GM18507 (cell line): ENCODE measurements around the gene ADGRG6.
"Not testable (repeated sequence)": the region's sequence is repeated elsewhere in the genome, so short reads cannot be mapped to it uniquely, and the experiment has no call there.

Experiments used
- DNase-seq: peaks from one replicate; pipeline ENCODE4 v3.0.0; 2011; ENCODE audit warnings: low read depth; ENCODE audit not compliant: insufficient read length; ENCODE audit errors: extremely low spot score
- FAIRE-seq: peaks from 2 replicates; lab custom pipeline; 2011; peaks lifted over from hg19 to GRCh38; lab: Jason Lieb, UNC

Gene ADGRG6

GRCh38 chr6:142301651-142302391, at the start of gene ADGRG6:
Gene ADGRG6, plus strand, starts transcription at chr6:142302007. Its CDS starts 323 bp downstream, at chr6:142302330.
- no peak for FAIRE-seq

GRCh38 chr6:142254513-142254912, 47.3 kb upstream of the ADGRG6 start:
- FAIRE-seq (no peak), DNase-seq (no peak)

More at GRCh38 chr6:142301651-142302391, at the start of gene ADGRG6:
- DNase-seq: no peak

- no peak for FAIRE-seq
- DNase-seq: no peak
These were observed 46.0 kb upstream of the ADGRG6 start for GRCh38 chr6:142255785-142256184.

GRCh38 chr6:142258305-142258704, 43.5 kb upstream of the ADGRG6 start:
- FAIRE-seq: no peak
- no peak for DNase-seq

GRCh38 chr6:142258757-142259156, 43.0 kb upstream of the ADGRG6 start:
- no peak for FAIRE-seq
- no peak for DNase-seq

GRCh38 chr6:142260748-142261147, 41.1 kb upstream of the ADGRG6 start:
- FAIRE-seq (no peak), DNase-seq (no peak)

GRCh38 chr6:142262231-142262630, 39.6 kb upstream of the ADGRG6 start:
- FAIRE-seq (no peak), DNase-seq (no peak)

- FAIRE-seq (no peak), DNase-seq (no peak)
These were observed 36.3 kb upstream of the ADGRG6 start for GRCh38 chr6:142265476-142265875.

GRCh38 chr6:142266060-142266459, 35.7 kb upstream of the ADGRG6 start:
- FAIRE-seq: no peak
- DNase-seq: no peak

GRCh38 chr6:142271476-142271875, 30.3 kb upstream of the ADGRG6 start:
- no peak for FAIRE-seq
- no peak for DNase-seq

GRCh38 chr6:142274656-142275055, 27.2 kb upstream of the ADGRG6 start:
- no peak for FAIRE-seq

GRCh38 chr6:142275236-142276006, 26.4 kb upstream of the ADGRG6 start:
- DNase-seq (no peak), FAIRE-seq (no peak)

More at GRCh38 chr6:142274656-142275055, 27.2 kb upstream of the ADGRG6 start:
- no peak for DNase-seq

GRCh38 chr6:142276256-142276655, 25.6 kb upstream of the ADGRG6 start:
- DNase-seq (no peak), FAIRE-seq (no peak)

- no peak for FAIRE-seq
- DNase-seq: no peak
These were observed 22.2 kb upstream of the ADGRG6 start for GRCh38 chr6:142279350-142280180.

GRCh38 chr6:142280265-142280664, 21.5 kb upstream of the ADGRG6 start:
- DNase-seq (no peak), FAIRE-seq (no peak)

- DNase-seq: no peak
- no peak for FAIRE-seq
These were observed 20.9 kb upstream of the ADGRG6 start for GRCh38 chr6:142280927-142281326.

GRCh38 chr6:142283138-142283537, 18.7 kb upstream of the ADGRG6 start:
- DNase-seq, FAIRE-seq: not testable (repeated sequence)

- DNase-seq (no peak), FAIRE-seq (no peak)
These were observed 17.4 kb upstream of the ADGRG6 start for GRCh38 chr6:142284419-142284818.

GRCh38 chr6:142285235-142286087, 16.3 kb upstream of the ADGRG6 start:
- DNase-seq: no peak
- no peak for FAIRE-seq
